Measurements from ENCODE around the gene KBTBD13.

GRCh38 chr15:65037309-65037708 is 39.2 kb upstream of the KBTBD13 start:
- TF ChIP-seq POLR2AphosphoS5 (IDR thresholded peaks at IDR 0.05; ENCODE audit: low read depth, low read length) (no peak), FOXP2 (optimal IDR thresholded peaks at IDR 0.05; ENCODE audit: borderline replicate concordance, extremely low read depth, extremely low read length, insufficient read depth) (no peak), TAF1 (IDR thresholded peaks at IDR 0.05; ENCODE audit: borderline replicate concordance, insufficient read depth, low read length) (no peak)

All from PFSK-1 (cell line).